K562 (cell line): ENCODE results near the gene PLD6. TPM values are rescaled to one million over a fixed set of nuclear protein-coding genes. Genes with fewer than 3 reads are reported as not detected.

Experiments
- ATAC-seq: fragments of 200-7000 bp; cut with Tn5 transposase; 3 replicates; pipeline ENCODE4 v1.9.1; 2020; ENCODE audit warnings: moderate library complexity
- BruUV-seq: library from RNA; stranded (reverse); fragments of 400-500 nt; replicated peaks from 2 replicates; lab custom pipeline; 2021; lab: Mats Ljungman, UMichigan
- CTCF ChIA-PET: fragments of 300-600 bp; formaldehyde crosslinking; extraction: SDS; loops from one replicate; lab custom pipeline; 2021; ENCODE audit warnings: low intra/inter-chr PET ratio; lab: Yijun Ruan, JAX
- POLR2A ChIA-PET: fragments of 300-600, 350-650 bp; sonication (Branson Sonifier 250); formaldehyde crosslinking; extraction: SDS; loops from one replicate; lab custom pipeline; 2021; ENCODE audit warnings: antibody characterized with exemption, inconsistent platforms; lab: Yijun Ruan, JAX
- DNase-seq, 4 experiments: peaks; one replicate each; pipeline versions ENCODE4 v3.0.0 to v3.0.0-alpha.2; 2011 to 2018; ENCODE audit warnings: low spot score in 3 of 4, mixed read lengths in 3 of 4; ENCODE audit errors: extremely low read depth in 1 of 4
- FAIRE-seq: peaks from 2 replicates; lab custom pipeline; 2011; peaks lifted over from hg19 to GRCh38; lab: Jason Lieb, UNC
- H2AFZ ChIP-seq: 2 replicates; pipeline ENCODE4 v1.6.0; 2011; ENCODE audit warnings: low read depth, low read length, control low read depth, inconsistent platforms
- H3K27ac ChIP-seq: fragments of 200-600 bp; 3 replicates; pipeline ENCODE4 v1.8.0; 2011; ENCODE audit warnings: low read depth, mild to moderate bottlenecking, control low read depth, inconsistent platforms, low read length, moderate library complexity, mixed read lengths; ENCODE audit errors: extremely low read depth
- H3K27me3 ChIP-seq, 2 experiments: fragments of 300-600 bp in 1 of 2; 2 replicates in 1 of 2; 3 replicates in 1 of 2; pipeline versions ENCODE4 v1.6.0 to v1.8.0; 2011; ENCODE audit warnings: inconsistent platforms in 2 of 2, low read length in 2 of 2, mild to moderate bottlenecking in 1 of 2, mixed read lengths in 1 of 2, moderate library complexity in 1 of 2; ENCODE audit not compliant: control insufficient read depth in 2 of 2, insufficient read depth in 2 of 2
- H3K36me3 ChIP-seq: fragments of 300-600 bp; 3 replicates; pipeline ENCODE4 v1.8.0; 2011; ENCODE audit warnings: mild to moderate bottlenecking, low read length, inconsistent platforms; ENCODE audit not compliant: control insufficient read depth, insufficient read depth
- H3K4me1 ChIP-seq, 2 experiments: fragments of 200-600 bp in 1 of 2; replicated peaks in 1 of 2; 2 replicates in 1 of 2; 3 replicates in 1 of 2; pipeline versions ENCODE4 v1.5.1 to v1.8.0; 2011; ENCODE audit warnings: inconsistent platforms in 2 of 2, low read length in 2 of 2, mild to moderate bottlenecking in 1 of 2, mixed read lengths in 1 of 2, moderate library complexity in 1 of 2; ENCODE audit not compliant: control insufficient read depth in 2 of 2, insufficient read depth in 2 of 2
- H3K4me2 ChIP-seq: 2 replicates; pipeline ENCODE4 v1.6.1; 2011; ENCODE audit warnings: low read length, control low read depth, inconsistent platforms, mixed read lengths; ENCODE audit not compliant: insufficient read depth
- H3K4me3 ChIP-seq: fragments of 200-600 bp; sonication (generic), shearing (Covaris generic); 2 replicates; pipeline ENCODE4 v1.5.1; 2016; ENCODE audit warnings: control low read depth, inconsistent platforms
- H3K79me2 ChIP-seq: fragments of 200-600 bp; 3 replicates; pipeline ENCODE4 v1.8.0; 2011; ENCODE audit warnings: low read length, inconsistent platforms; ENCODE audit not compliant: control insufficient read depth, insufficient read depth
- H3K9ac ChIP-seq, 2 experiments: 2 replicates each; pipeline versions ENCODE4 v1.6.0 to v1.6.1; 2011; ENCODE audit warnings: low read depth in 2 of 2, low read length in 2 of 2, control low read depth in 1 of 2, inconsistent platforms in 1 of 2, mild to moderate bottlenecking in 1 of 2, mixed read lengths in 1 of 2; ENCODE audit not compliant: insufficient read depth in 1 of 2
- H3K9me1 ChIP-seq: one replicate; pipeline ENCODE4 v1.6.0; 2011; ENCODE audit warnings: inconsistent platforms, mild to moderate bottlenecking, low read length, moderate library complexity; ENCODE audit not compliant: control insufficient read depth, insufficient read depth
- H3K9me3 ChIP-seq: replicated peaks from 2 replicates; pipeline ENCODE4 v1.5.1; 2011; ENCODE audit warnings: low read depth, low read length, inconsistent platforms; ENCODE audit not compliant: control insufficient read depth, insufficient read depth
- H4K20me1 ChIP-seq: replicated peaks from 2 replicates; pipeline ENCODE4 v1.6.1; 2011; ENCODE audit warnings: low read length, inconsistent platforms, mixed read lengths; ENCODE audit not compliant: control insufficient read depth, insufficient read depth
- AFF4 ChIP-seq: sonication (generic); formaldehyde crosslinking; IDR thresholded peaks from 2 replicates; pipeline ENCODE4 v1.8.0; 2023; ENCODE audit warnings: mild to moderate bottlenecking, missing genetic modification reagents
- C11orf30 ChIP-seq: fragments of 450-650 bp; IDR thresholded peaks from 2 replicates; pipeline ENCODE4 v1.6.1; 2016; ENCODE audit warnings: low read depth, mild to moderate bottlenecking
- ELF4 ChIP-seq: fragments of 450-650 bp; formaldehyde crosslinking; IDR thresholded peaks from 2 replicates; pipeline ENCODE4 v1.4.0; 2022; ENCODE audit warnings: missing genetic modification characterization
- RUNX1 ChIP-seq: sonication (generic); IDR thresholded peaks from 2 replicates; pipeline ENCODE4 v1.6.1; 2016; ENCODE audit warnings: antibody characterized with exemption, low read depth
- TCF7 ChIP-seq: sonication (generic); IDR thresholded peaks from 2 replicates; pipeline ENCODE4 v1.6.1; 2016; ENCODE audit warnings: antibody characterized with exemption, borderline replicate concordance
- THRAP3 ChIP-seq: fragments of 450-650 bp; IDR thresholded peaks from 2 replicates; pipeline ENCODE4 v1.6.1; 2016; ENCODE audit warnings: mild to moderate bottlenecking, inconsistent platforms, borderline replicate concordance
- ZNF124 ChIP-seq: sonication (generic); formaldehyde crosslinking; IDR thresholded peaks from 2 replicates; pipeline ENCODE4 v1.8.1; 2022; ENCODE audit warnings: missing genetic modification reagents
- ZNF263 ChIP-seq: sonication (generic); formaldehyde crosslinking; IDR thresholded peaks from 2 replicates; pipeline ENCODE4 v1.8.0; 2022; ENCODE audit warnings: mild to moderate bottlenecking, missing genetic modification reagents, borderline replicate concordance
- WGBS: fragments of 100-300 bp; shearing (Covaris generic); methylation state at CpG from one replicate; pipeline ENCODE4 v1.1.6; 2016; ENCODE audit warnings: low coverage, mixed read lengths; ENCODE audit not compliant: insufficient coverage; ENCODE audit errors: missing lambda C conversion rate; 5-methylcytosine and 5-hydroxymethylcytosine counted together
- in situ Hi-C: fragments of 300-500 bp; cut with MboI; formaldehyde crosslinking; loops from 4 replicates; pipeline ENCODE4 v1.15.0; 2018; ENCODE audit warnings: inconsistent platforms, mixed read lengths
- intact Hi-C: fragments of 100-400 bp; cut with micrococcal nuclease; formaldehyde crosslinking; loops from 2 replicates; pipeline ENCODE4 v1.14.2; 2022
- polyA plus RNA-seq, 8 experiments: library from polyadenylated mRNA; depleted of rRNA in 4 of 8; stranded (reverse) in 5 of 8; unstranded in 3 of 8; fragments of >200 nt; fragmentation: Nextera tagmentation in 2 of 8; fragmentation: Illumina TruSeq in 1 of 8; extraction: Ambion mirVana in 2 of 8; extraction: Trizol in 1 of 8; gene quantifications; 2 replicates each; pipeline versions ENCODE4 v1.2.1 to v1.2.3, GENCODE V29; 2011 to 2014; ENCODE audit warnings: inconsistent platforms in 1 of 8, missing spikeins in 1 of 8
- total RNA-seq, 7 experiments: library from RNA; depleted of rRNA in 6 of 7; stranded (reverse); fragments of >200 nt in 6 of 7; fragmentation: Illumina TruSeq in 2 of 7; extraction: Trizol in 2 of 7; gene quantifications; 2 replicates each; pipeline versions ENCODE4 v1.2.1 to v1.2.3, GENCODE V29; 2011 to 2021; ENCODE audit warnings: low replicate concordance in 1 of 7

PLD6 gene
- total and polyA plus RNA-seq, 9 of the 15 experiments (the other 6 are each of a cell fraction or from before 2014, with no cell fraction given): 3.6 to 15.6 (median 10.0) TPM

DNA sequence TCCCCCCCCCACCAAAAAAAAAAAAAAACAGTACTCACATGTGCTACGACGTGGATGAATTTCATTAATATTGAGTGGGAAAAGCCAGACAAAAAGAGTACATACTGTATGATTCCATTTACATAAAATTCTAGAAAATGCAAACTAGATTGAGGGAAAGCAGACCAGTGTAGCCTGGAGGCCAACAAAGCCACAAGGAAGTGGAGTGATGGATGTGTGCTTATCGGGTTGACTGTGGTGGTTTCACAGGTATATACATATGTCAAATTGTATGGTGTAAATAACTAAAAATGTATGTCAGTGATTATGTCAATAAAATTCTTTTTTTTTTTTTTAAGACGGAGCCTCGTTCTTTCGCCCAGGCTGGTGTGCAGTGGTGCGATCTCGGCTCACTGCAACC lies 1.9 kb upstream of the PLD6 start:
- H3K9me3 ChIP-seq: no peaks in the 10 kb centered on the region
- H3K9ac ChIP-seq: no peak overlapping the region
- no peak overlapping the region for H3K4me2 ChIP-seq
- in situ Hi-C loops (no loop called here), intact Hi-C loops (loop anchor here (2.0 kb wide), 1 partner anchor 73 kb away; the partner anchor contains the start of gene COPS3)
- peaks cover 29% of the 10 kb centered on the region for H3K79me2 ChIP-seq
- H2AFZ ChIP-seq: no peak overlapping the region
- ATAC-seq (no peak), FAIRE-seq (no peak), DNase-seq (no peak)
- H3K36me3 ChIP-seq: peaks cover 29% of the 10 kb centered on the region; the same call in 2 of the 3 replicates
- no peaks in the 10 kb centered on the region for H4K20me1 ChIP-seq
- POLR2A ChIA-PET: no interaction called here
- H3K9me1 ChIP-seq: no peaks in the 10 kb centered on the region
- H3K4me3 ChIP-seq: no peak overlapping the region
- no peaks in the 10 kb centered on the region for H3K27me3 ChIP-seq
- no peak for TF ChIP-seq ZNF124
- TF ChIP-seq C11orf30: no peak
- no peak for TF ChIP-seq TCF7
- TF ChIP-seq ELF4: no peak
- TF ChIP-seq ZNF263 (CRISPR knock-in tag): no peak
- WGBS: 42% methylated on average over 3 of the region's 8 CpGs
- H3K27ac ChIP-seq: no peak overlapping the region
- CTCF ChIA-PET: no interaction called here
- BruUV-seq: no TSS peak
- peaks cover 10 to 37% of the 10 kb centered on the region in 2 experiments; a peak in 4 of 5 replicates for H3K4me1 ChIP-seq

DNA sequence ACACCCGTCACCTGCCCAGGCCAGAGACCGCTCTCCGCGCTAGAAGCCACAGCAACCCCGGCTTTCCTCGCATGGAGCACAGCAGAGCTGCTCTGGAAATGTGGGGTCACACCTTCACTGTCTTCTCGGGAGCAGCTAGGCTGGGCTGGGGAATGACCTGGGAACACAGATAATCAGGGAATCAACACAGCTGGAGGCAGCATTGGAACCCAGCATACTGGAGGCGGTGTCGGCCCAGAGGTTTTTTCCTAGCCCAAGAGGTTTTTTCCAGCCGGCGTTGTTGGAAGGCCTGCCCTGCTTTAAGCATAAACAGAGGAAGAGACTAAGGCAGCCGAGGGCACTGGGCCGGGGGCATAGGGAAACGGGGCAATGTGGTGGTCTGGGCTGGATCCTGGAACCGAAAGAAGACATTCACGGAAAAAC lies 791 bp upstream of the PLD6 start:
- intact Hi-C loops: loop anchor here (2.0 kb wide), 1 partner anchor 74 kb away; the partner anchor contains the start of gene COPS3
- H3K9me1 ChIP-seq: no peaks in the 10 kb centered on the region
- H3K4me2 ChIP-seq: peak overlapping the region; percentile 3; the same call in 1 of the 2 replicates
- peaks cover 35% of the 10 kb centered on the region; the same call in 2 of the 3 replicates for H3K36me3 ChIP-seq
- 52% methylated on average over 8 of the region's 16 CpGs for WGBS
- no peaks in the 10 kb centered on the region for H3K9me3 ChIP-seq
- H3K79me2 ChIP-seq: peaks cover 40% of the 10 kb centered on the region
- no peak for FAIRE-seq
- peak overlapping the region; percentile 92 for H3K27ac ChIP-seq
- in situ Hi-C loops: no loop called here
- TF ChIP-seq AFF4: 0 out of 2 replicates have a peak, but pooled peaks have one; percentile 5
- TF ChIP-seq THRAP3: 0 out of 2 replicates have a peak, but pooled peaks have one; percentile 30
- no peak for TF ChIP-seq RUNX1
- POLR2A ChIA-PET: interaction anchor here (1.2 kb wide), 1 partner anchor 61 kb away, joined by 3 read pairs; no protein-coding TSS in a partner anchor
- BruUV-seq: no TSS peak
- H2AFZ ChIP-seq: peak overlapping the region; percentile 94
- H3K9ac ChIP-seq: peak overlapping the region; percentile 88 to 97
- no peaks in the 10 kb centered on the region for H4K20me1 ChIP-seq
- CTCF ChIA-PET: no interaction called here
- H3K27me3 ChIP-seq: no peaks in the 10 kb centered on the region
- no peak; the same call in 2 of the 3 replicates for ATAC-seq
- no peak for DNase-seq
- peaks cover 10 to 39% of the 10 kb centered on the region in 2 experiments; a peak in 4 of 5 replicates for H3K4me1 ChIP-seq
- no peak overlapping the region for H3K4me3 ChIP-seq
